K562 treated with DMSO at 1 percent for 24 hours (cell line): ENCODE results near the gene TMEM208. TPM values are rescaled to one million over a fixed set of nuclear protein-coding genes. Genes with fewer than 3 reads are reported as not detected.

Experiments used
- total RNA-seq: library from RNA; unstranded; fragments of 300-600 nt; gene quantifications from 2 replicates; pipeline ENCODE4 v1.2.3, GENCODE V29; 2022; ENCODE audit warnings: low read depth; ENCODE audit not compliant: insufficient read depth

The TMEM208 gene
- 64.1 and 69.2 TPM in 2 replicates for total RNA-seq

GRCh38 chr16:67226804-67227566, at the start of gene TMEM208:
Gene TMEM208 (plus strand): TSS chr16:67227130. CDS start chr16:67227219, 89 bp downstream.

GRCh38 chr16:67183627-67184452, 43.1 kb upstream of the TMEM208 start, which contains the start of gene MATCAP1:
Gene MATCAP1 (minus strand): TSS chr16:67183963. CDS start chr16:67180610, 3,353 bp downstream.

GRCh38 chr16:67190041-67190440, 36.9 kb upstream of the TMEM208 start, which contains the start of gene EXOC3L1:
Gene EXOC3L1 (minus strand): TSS chr16:67190136. CDS start chr16:67189676, 460 bp downstream.

GRCh38 chr16:67191995-67192681, 34.8 kb upstream of the TMEM208 start, which contains the start of gene E2F4:
Gene E2F4 (plus strand): TSS chr16:67192155. CDS start chr16:67192228, 73 bp downstream.

GRCh38 chr16:67199011-67199807, 27.7 kb upstream of the TMEM208 start, which contains the start of gene ELMO3:
Gene ELMO3 (plus strand): TSS chr16:67199131. CDS start chr16:67199327, 196 bp downstream.

GRCh38 chr16:67247192-67248072, 20.5 kb downstream of the TMEM208 start, which contains the start of gene FHOD1:
Gene FHOD1 (minus strand): TSS chr16:67247481. CDS start chr16:67247410, 71 bp downstream.

GRCh38 chr16:67248401-67249177, 21.7 kb downstream of the TMEM208 start, which contains the start of gene SLC9A5:
Gene SLC9A5 (plus strand): TSS chr16:67248979. CDS start chr16:67249015, 36 bp downstream.

Other genes with a start within 250 kb of the TMEM208 start
- not detected in 2 replicates for gene CES4A, start 238.5 kb upstream of the TMEM208 start, total RNA-seq
- 74.8 and 77.4 TPM in 2 replicates for gene CBFB, start 198.0 kb upstream of the TMEM208 start, total RNA-seq
- 9.1 and 12.1 TPM in 2 replicates for gene PHAF1, start 117.2 kb upstream of the TMEM208 start, total RNA-seq
- 8.1 and 8.9 TPM in 2 replicates for gene B3GNT9, start 76.1 kb upstream of the TMEM208 start, total RNA-seq
- gene TRADD, start 67.2 kb upstream of the TMEM208 start, total RNA-seq, result 65.4 and 73.5 TPM in 2 replicates
- 20.0 and 26.4 TPM in 2 replicates for gene FBXL8, start 67.2 kb upstream of the TMEM208 start, total RNA-seq
- 16.5 and 21.1 TPM in 2 replicates for gene HSF4, start 62.4 kb upstream of the TMEM208 start, total RNA-seq
- gene NOL3, start 56.6 kb upstream of the TMEM208 start, total RNA-seq, result 23.2 and 28.7 TPM in 2 replicates
- 27.3 and 27.5 TPM in 2 replicates for gene MATCAP1, start 43.2 kb upstream of the TMEM208 start, total RNA-seq
- gene EXOC3L1, start 37.0 kb upstream of the TMEM208 start, total RNA-seq, result 0.37 TPM in 1 of 2 replicates, not detected in the other
- 92.4 and 95.4 TPM in 2 replicates for gene E2F4, start 35.0 kb upstream of the TMEM208 start, total RNA-seq
- gene ELMO3, start 28.0 kb upstream of the TMEM208 start, total RNA-seq, result 3.3 and 4.0 TPM in 2 replicates
- gene FHOD1, start 20.4 kb downstream of the TMEM208 start, total RNA-seq, result 49.4 and 55.6 TPM in 2 replicates
- 2.0 and 2.4 TPM in 2 replicates for gene SLC9A5, start 21.8 kb downstream of the TMEM208 start, total RNA-seq
- gene PLEKHG4, start 52.4 kb downstream of the TMEM208 start, total RNA-seq, result 22.7 and 31.6 TPM in 2 replicates
- 0.22 and 2.7 TPM in 2 replicates for gene KCTD19, start 99.6 kb downstream of the TMEM208 start, total RNA-seq
- 0.15 TPM in 1 of 2 replicates, not detected in the other for gene LRRC36, start 99.7 kb downstream of the TMEM208 start, total RNA-seq
- gene TPPP3, start 166.4 kb downstream of the TMEM208 start, total RNA-seq, result 0.61 TPM in 1 of 2 replicates, not detected in the other
- 0.24 and 0.64 TPM in 2 replicates for gene ZDHHC1, start 189.3 kb downstream of the TMEM208 start, total RNA-seq
- gene HSD11B2, start 204.0 kb downstream of the TMEM208 start, total RNA-seq, result 0.28 TPM in 1 of 2 replicates, not detected in the other